Ovary (tissue), 9 donors: ENCODE data around the gene CLDN9. TPM values are rescaled to one million over a fixed set of nuclear protein-coding genes. Genes with fewer than 3 reads are reported as not detected.

Source experiments
- DNase-seq, 5 donors: peaks; one replicate each; pipeline ENCODE4 v3.0.0-alpha.2; 2019 to 2020
- H3K27ac ChIP-seq, 2 donors: fragments of 200-600 bp; one replicate each; pipeline versions ENCODE4 v1.5.1 to v1.8.0; 2019 to 2022
- H3K27me3 ChIP-seq: fragments of 200-600 bp; one replicate; pipeline ENCODE4 v1.8.0; 2022
- H3K36me3 ChIP-seq: fragments of 200-600 bp; sonication (generic); one replicate; pipeline ENCODE4 v1.5.1; 2019
- H3K4me1 ChIP-seq: one replicate; pipeline ENCODE4 v1.8.1; 2013; ENCODE audit warnings: mild to moderate bottlenecking, moderate library complexity; ENCODE audit not compliant: insufficient read depth
- H3K4me3 ChIP-seq: fragments of 200-600 bp; sonication (generic); one replicate; pipeline ENCODE4 v1.5.1; 2017
- H3K9me3 ChIP-seq, 2 donors: fragments of 200-600 bp in 1 of 2; sonication (generic) in 1 of 2; one replicate each; pipeline versions ENCODE4 v1.5.1 to v1.8.1; 2013 to 2019; ENCODE audit warnings: mild to moderate bottlenecking in 1 of 2, moderate library complexity in 1 of 2
- EP300 ChIP-seq: sonication (generic); formaldehyde crosslinking; IDR thresholded peaks from one replicate; pipeline ENCODE4 v1.6.1; 2017; ENCODE audit warnings: antibody characterized with exemption
- POLR2A ChIP-seq: fragments of 450-650 bp; IDR thresholded peaks from one replicate; pipeline ENCODE4 v1.6.1; 2017; ENCODE audit warnings: antibody characterized with exemption, mild to moderate bottlenecking, moderate library complexity
- WGBS, 3 donors: extraction: QIAGEN DNeasy Blood & Tissue Kit in 1 of 3; methylation state at CpG; one replicate each; pipeline versions ENCODE4 v1.1.5 to v1.1.7; 2013 to 2017; 5-methylcytosine and 5-hydroxymethylcytosine counted together
- intact Hi-C, 4 donors: fragments of 100-400 bp; cut with DNase I; formaldehyde crosslinking; loops; one replicate each; pipeline versions ENCODE4 v1.11.0 to v1.15.1; 2022 to 2023
- polyA plus RNA-seq, 2 donors: library from polyadenylated mRNA; stranded (reverse); fragments of 200-250 nt in 1 of 2; fragments of 350-450 nt in 1 of 2; fragmentation: Illumina TruSeq in 1 of 2; extraction: RNeasy Lipid Tissue Mini Kit (QIAGEN cat#74804) in 1 of 2; gene quantifications; one replicate each; pipeline ENCODE4 v1.2.3, GENCODE V29; 2013 to 2014
- total RNA-seq, 7 donors: library from RNA; depleted of rRNA in 2 of 7; stranded (reverse); fragments of >200 nt in 2 of 7; fragmentation: NEBNext Ultra II Directional in 3 of 7; extraction: Animal tissue kit (Norgen Biotek cat#: 25700) in 3 of 7; gene quantifications; one replicate each; pipeline versions ENCODE4 v1.1.0 to v1.2.4, GENCODE V29; 2016 to 2023
- TF ChIP-seq, protein P1 (sequence below), 3 donors: fragments of 450-650 bp in 2 of 3; fragments of 200-600 bp in 1 of 3; IDR thresholded peaks; one replicate each; pipeline versions ENCODE4 v1.5.1 to v1.8.0; 2016 to 2022; ENCODE audit warnings: antibody characterized with exemption in 3 of 3, mild to moderate bottlenecking in 1 of 3
- donor health status: DM: no; HTN: no; CAD: no; lungs with moderate emphysema.
- donor health status: DM: no; HTN: no; CAD: no.
- donor health status: Bipolar disorder and iron deficiency.
- donor health status: DM: yes; HTN: yes; CAD: no.
- donor health status: DM: no; HTN: no; CAD: no.
- donor health status: DM: yes; HTN: yes; CAD: no.

The CLDN9 gene
- total and polyA plus RNA-seq, 9 donors = 0.11 to 0.24 (median 0.19) TPM; not detected in 5

DNA sequence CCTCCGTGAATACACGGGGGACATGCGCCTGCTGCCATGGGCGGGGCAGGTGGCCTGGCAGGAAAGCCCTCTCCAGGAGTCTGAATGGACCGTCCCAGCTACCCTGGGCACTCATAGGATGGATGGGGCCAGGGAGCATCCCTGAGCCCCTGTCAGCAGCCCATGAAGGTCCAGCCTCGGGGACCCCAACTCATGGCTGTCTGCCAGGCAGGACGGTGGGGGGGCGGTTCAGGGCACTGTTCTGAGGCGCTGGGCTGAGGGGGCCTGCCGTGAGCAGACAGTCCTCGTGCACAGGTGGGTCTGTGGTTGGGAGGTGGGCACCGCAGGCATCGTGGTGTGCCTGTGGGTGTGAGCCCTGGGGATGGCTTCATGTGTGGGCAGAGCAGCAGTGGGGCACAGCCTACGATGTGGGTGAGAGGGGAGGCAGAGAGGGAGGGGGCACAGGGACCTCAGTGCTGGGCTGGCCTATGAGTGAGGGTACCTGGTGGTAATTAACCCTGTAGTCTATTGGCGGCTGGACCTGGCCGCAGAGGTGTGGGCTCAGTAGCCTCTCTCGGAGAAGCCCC, 26.0 kb upstream of the CLDN9 start:
- intact Hi-C loops = no loop called here
- H3K4me3 ChIP-seq = no peak overlapping the region
- WGBS, 3 donors = 70 to 83% (median 71%) methylated on average over 15 to 17 of the region's 17 CpGs
- no peaks in the 10 kb centered on the region for H3K36me3 ChIP-seq
- H3K4me1 ChIP-seq = peaks cover 2% of the 10 kb centered on the region
- no peak overlapping the region for H3K27ac ChIP-seq
- TF ChIP-seq, protein P1, sequence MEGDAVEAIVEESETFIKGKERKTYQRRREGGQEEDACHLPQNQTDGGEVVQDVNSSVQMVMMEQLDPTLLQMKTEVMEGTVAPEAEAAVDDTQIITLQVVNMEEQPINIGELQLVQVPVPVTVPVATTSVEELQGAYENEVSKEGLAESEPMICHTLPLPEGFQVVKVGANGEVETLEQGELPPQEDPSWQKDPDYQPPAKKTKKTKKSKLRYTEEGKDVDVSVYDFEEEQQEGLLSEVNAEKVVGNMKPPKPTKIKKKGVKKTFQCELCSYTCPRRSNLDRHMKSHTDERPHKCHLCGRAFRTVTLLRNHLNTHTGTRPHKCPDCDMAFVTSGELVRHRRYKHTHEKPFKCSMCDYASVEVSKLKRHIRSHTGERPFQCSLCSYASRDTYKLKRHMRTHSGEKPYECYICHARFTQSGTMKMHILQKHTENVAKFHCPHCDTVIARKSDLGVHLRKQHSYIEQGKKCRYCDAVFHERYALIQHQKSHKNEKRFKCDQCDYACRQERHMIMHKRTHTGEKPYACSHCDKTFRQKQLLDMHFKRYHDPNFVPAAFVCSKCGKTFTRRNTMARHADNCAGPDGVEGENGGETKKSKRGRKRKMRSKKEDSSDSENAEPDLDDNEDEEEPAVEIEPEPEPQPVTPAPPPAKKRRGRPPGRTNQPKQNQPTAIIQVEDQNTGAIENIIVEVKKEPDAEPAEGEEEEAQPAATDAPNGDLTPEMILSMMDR (IDR thresholded peaks at IDR 0.05) = no peak
- TF ChIP-seq POLR2A (no peak), EP300 (no peak)
- H3K9me3 ChIP-seq = no peaks in the 10 kb centered on the region
- no peaks in the 10 kb centered on the region for H3K27me3 ChIP-seq
- no peak for DNase-seq

DNA sequence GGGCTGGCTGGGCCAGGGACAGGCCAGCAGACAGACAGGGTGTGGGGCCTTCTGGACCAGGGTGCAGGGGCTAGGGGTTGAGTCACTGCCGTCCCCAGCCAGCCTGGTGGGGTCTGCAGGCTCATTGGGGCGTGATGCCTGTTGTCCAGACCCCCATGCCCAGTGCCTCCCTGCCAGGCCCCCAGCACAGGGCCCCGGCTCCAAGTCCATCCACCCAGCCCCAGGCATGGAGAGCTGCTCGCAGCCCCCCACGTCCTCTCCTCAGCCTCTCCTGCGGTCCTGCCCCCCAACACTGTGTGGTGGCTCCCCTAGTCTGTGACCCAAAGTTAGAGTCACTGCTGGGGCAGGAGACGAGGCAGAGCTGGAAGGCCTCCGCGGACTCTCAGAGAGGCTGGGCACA, 25.4 kb upstream of the CLDN9 start:
- Histone ChIP-seq H3K4me3 (no peak overlapping the region), H3K36me3 (no peaks in the 10 kb centered on the region), H3K9me3 (no peaks in the 10 kb centered on the region), H3K27ac (no peak overlapping the region), H3K4me1 (peaks cover 2% of the 10 kb centered on the region), H3K27me3 (no peaks in the 10 kb centered on the region)
- DNase-seq = no peak
- intact Hi-C loops = no loop called here
- WGBS, 3 donors = 87 to 88% (median 88%) methylated on average over 9 of the region's 9 CpGs
- TF ChIP-seq POLR2A = no peak
- TF ChIP-seq, protein P1 (IDR thresholded peaks at IDR 0.05) = no peak
- no peak for TF ChIP-seq EP300

DNA sequence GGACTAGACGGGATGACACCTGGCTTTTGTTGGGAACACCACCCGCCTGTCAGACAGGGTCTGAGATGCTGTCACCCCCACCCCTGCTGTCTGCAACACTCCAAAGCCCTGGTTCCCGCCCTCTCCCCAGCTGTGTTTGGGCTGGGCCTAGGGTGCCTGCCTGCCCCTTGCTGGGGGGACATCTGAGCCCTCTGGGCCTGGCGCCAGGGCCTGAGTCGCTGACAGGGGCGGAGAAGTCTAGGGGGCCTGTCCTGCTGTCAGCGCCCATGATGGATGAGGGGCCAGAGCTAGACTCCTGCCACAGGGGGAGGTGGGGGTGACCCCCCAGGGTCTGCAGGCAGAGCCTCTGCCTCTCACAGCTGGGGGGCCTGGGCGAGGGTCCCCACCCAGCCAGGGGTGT, 24.9 kb upstream of the CLDN9 start:
- no peaks in the 10 kb centered on the region for H3K9me3 ChIP-seq
- TF ChIP-seq POLR2A = no peak
- TF ChIP-seq, protein P1 (IDR thresholded peaks at IDR 0.05) = no peak
- no peak for TF ChIP-seq EP300
- WGBS, 3 donors = 57 to 72% (median 65%) methylated on average over 6 to 8 of the region's 8 CpGs
- H3K36me3 ChIP-seq = no peaks in the 10 kb centered on the region
- H3K27ac ChIP-seq = no peak overlapping the region
- peaks cover 2% of the 10 kb centered on the region for H3K4me1 ChIP-seq
- DNase-seq = no peak
- no peaks in the 10 kb centered on the region for H3K27me3 ChIP-seq
- intact Hi-C loops = no loop called here
- no peak overlapping the region for H3K4me3 ChIP-seq

DNA sequence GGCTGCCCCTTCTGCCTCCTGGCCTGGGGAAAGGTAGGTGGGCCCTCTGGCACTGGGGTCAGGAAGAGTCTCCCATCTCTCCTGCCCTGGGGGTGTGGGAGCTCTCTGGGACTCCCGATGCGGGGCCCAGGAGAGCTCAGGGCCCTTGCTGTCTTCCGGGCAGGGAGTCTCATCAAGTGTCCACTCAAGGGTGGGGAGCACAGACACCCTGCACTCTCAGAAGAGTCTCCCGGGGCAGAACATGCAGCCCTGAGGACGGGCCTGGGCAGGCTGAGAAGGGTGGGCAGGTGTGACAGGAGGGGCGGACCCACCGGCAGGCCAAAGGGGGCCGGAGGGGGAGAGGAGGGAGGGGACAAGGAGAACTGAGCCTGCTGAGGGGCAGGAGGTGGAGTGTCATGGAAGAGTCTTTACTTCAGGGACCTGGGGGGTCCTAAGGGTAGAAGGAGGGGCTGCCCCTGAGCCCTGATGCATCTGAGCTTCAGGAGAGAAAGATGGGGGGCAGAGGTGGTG, 24.1 kb upstream of the CLDN9 start:
- DNase-seq = no peak
- H3K4me1 ChIP-seq = peaks cover 2% of the 10 kb centered on the region
- H3K4me3 ChIP-seq = no peak overlapping the region
- no peaks in the 10 kb centered on the region for H3K36me3 ChIP-seq
- no peaks in the 10 kb centered on the region for H3K9me3 ChIP-seq
- WGBS, 3 donors = 51 to 60% (median 54%) methylated on average over 8 of the region's 8 CpGs
- TF ChIP-seq POLR2A = no peak
- no peak for TF ChIP-seq EP300
- TF ChIP-seq, protein P1 (IDR thresholded peaks at IDR 0.05) = no peak
- no peak overlapping the region for H3K27ac ChIP-seq
- no peaks in the 10 kb centered on the region for H3K27me3 ChIP-seq
- intact Hi-C loops = no loop called here
